8988T (cell line): Measurements from ENCODE around the gene KMT5B.

ENCODE experiments used
- DNase-seq: peaks from one replicate; pipeline ENCODE4 v3.0.0; 2011

The KMT5B gene

DNA sequence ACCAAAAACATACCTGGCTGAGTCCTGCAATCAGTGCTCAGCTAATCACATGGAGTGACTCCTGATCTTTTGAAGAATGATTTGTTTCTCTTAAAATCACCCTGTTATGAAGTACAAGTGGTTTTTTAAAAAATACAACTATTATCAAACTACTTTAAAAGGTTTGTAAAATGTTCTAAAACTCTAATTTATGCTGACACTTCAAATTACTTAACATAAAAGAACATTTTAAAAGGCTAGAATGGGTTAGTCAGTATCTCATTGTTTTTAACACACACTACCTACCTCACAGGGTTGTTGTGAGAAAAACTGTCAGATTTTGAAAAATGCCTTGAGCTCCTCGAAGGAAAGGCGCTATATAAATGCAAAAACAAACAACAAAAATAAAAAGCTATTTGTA lies 33.2 kb downstream of the KMT5B start:
- DNase-seq: no peak

DNA sequence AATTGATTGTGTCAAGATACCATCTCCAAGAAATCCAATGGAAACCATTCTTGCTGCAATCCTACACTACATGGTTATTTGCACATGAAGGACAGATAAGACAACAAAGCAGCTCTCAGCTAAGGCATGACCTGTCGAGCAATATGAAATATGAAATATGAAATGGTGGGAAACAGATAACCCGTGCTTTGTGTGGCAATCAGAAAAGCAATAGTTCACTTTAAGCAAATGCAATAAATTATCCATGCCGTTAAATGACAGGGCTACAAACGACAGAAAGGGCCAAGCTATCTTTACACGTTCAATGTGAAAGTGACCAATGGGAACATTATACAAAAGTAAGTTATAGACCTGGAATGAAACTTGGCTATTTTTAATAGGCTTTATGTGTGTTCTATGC lies 35.2 kb downstream of the KMT5B start:
- no peak for DNase-seq

DNA sequence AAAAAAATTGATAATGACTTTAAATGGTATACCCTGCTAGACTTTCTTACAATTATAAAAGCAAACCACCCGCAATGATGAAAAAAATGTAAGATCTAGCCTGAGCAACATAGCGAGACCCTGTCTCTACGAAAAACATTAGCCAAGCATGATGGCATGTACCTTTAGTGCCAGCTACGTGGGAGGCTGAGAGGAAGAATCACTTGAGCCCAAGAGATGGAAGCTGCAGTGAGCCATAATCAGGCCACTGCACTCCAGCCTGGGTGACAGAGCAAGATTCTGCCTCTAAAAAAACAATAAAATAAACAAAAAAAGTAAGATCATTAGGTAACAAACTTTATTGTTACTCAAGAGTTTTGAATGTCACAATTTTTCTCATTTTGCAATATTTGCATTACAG lies 39.2 kb downstream of the KMT5B start:
- no peak for DNase-seq

DNA sequence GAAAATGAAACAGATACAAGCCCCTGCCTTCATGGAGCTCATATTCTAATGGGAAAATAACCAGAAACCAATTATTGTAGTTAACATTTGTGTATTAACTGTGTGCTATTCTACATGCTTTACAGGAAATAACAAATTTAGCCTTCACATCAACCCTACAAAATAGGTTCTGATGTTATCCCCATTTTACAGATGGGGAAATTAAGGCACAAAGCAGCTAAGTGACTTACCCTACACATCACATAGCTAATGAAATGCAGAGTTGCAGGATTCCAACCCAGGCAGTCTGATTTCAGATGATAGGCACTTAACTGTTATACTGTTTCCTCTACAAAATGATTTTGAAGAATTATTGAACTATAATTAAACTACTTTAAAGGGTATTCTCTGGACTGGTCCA lies 43.7 kb downstream of the KMT5B start:
- no peak for DNase-seq

DNA sequence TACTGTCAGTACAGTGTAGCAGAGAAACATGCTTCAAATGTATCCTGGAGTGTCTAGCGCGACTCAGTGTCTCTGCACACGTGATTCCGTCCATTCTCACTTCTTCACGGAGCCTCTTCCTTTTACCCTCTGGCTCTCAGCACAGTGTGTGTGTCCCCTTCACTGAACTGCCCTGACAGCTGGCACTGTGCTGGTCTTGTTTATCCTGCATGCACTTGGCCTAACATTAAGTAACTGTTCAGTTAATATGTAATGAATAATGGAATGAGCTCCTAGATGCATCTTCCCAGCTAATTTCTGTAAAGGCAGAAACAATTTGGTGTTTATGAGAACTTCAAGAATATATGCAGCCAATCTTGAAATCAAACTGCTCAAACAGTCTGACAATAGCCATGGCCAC lies 44.4 kb downstream of the KMT5B start:
- no peak for DNase-seq

DNA sequence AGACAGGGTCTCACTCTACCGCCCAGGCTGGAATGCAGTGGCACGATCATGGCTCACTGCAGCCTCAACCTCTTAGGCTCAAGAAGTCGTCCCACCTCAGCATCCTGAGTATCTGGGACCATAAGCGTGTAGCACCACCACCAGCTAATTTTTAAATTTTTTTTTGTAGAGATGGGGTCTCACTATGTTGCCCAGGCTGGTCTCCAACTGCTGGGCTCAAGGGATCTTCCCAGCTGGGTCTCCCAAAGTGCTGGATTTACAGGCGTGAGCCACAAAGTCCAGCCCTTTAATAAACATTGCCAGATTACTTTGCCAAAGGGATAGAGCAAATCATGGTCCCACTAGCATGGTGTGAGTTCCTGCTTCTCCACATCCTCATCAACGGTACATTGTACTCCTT lies 45.6 kb downstream of the KMT5B start:
- no peak for DNase-seq

DNA sequence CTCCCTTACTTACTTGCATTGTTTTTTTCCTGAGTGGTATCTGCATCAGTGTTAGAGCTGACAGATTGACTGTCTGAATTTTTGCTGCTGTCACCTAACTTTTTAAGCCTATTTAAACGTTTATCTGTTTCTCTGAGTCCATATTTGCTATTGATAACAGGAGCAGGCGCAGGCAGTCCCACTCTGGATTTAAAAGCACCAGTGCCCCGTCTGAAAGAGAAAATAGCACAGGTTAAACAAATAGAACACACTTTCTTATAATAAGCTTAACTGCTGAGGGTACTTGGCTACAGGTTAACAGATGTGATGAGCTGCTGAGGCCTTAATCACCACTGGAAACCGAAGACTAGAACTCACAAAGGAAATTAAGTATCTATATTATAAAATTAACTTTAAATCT lies 46.1 kb downstream of the KMT5B start:
- no peak for DNase-seq

DNA sequence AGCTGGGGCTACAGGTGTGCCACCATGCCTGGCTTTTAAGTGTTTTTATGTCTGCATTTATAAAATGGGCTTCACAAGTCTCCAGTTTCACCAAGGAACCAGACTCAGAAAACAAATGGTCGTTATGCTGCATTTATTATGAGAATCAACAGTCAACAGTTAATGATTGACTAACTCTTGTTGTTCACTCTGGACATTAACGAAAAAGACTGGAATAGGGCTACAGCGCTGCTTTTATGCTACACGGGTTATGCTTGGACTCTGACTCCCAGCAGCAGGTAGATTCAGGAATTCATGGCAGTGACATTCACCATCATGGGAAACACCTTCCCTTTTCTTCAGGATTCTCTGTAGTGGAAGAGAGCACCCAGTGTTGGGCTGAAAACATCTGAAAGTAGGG lies 47.5 kb downstream of the KMT5B start:
- no peak for DNase-seq

DNA sequence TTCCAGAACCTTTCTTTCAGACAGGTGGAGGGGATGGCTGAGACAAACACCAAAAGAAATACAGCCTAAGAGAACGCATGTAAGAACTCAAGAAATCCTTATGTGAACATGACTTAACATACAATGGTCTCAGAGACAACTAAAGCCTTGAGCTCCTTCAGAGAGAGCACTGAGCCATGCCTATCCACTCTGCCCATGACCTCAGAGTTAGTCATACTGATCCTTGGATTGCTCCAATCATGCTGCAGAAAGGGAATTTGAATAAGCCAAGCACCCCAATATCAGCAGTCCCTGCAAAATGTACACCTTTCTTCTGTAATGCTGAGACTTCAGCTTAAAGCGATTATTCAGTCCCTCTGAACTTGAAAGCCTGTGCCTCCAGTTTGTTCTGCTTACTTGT lies 48.7 kb downstream of the KMT5B start:
- DNase-seq: no peak

DNA sequence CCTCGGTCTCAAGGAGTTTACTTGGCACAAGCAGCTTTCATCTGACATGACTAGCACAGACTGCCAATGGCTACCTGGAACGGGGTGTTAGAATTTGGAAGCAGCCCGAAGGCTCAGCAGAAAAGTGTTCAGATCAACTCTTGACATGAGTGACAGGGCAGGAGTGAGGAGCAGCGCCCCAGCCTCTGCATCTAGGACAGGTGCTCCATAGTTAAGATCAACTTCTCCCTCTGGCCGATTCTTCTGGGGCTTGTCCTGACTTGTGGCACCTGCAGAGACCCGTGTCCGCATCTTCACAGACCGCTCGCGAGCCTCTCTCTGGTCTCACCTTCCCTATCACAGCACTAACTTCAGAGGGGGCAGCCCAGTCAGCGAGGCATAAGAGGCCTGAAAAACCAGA lies 49.4 kb downstream of the KMT5B start:
- no peak for DNase-seq

DNA sequence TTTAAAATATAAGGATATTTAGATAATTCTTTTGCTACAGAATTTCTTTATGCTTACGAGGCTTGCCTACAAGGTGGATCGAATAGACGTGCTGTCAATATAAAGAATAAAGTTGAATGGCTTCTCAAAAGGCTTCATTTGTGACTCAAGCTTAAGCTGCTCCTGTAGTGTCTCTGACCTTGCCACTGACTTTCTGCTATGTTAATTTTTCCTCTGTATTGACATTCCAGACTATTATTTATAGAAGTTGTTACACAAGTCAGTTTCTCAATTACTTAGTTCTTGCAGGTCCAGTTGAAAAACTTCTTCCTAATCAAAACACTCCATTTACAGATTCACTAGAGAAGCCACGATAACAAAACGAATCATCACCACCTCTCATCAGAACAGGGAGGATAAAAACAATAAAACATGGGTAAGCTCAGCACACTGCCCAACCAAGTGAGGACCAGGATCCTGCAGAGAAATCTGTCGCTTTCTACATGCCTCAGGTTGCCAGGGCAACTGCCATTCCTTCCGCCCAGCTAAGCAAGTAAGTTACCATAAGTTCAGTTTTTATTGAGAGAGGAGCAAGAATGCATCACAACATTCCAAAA lies 52.9 kb downstream of the KMT5B start:
- no peak for DNase-seq

DNA sequence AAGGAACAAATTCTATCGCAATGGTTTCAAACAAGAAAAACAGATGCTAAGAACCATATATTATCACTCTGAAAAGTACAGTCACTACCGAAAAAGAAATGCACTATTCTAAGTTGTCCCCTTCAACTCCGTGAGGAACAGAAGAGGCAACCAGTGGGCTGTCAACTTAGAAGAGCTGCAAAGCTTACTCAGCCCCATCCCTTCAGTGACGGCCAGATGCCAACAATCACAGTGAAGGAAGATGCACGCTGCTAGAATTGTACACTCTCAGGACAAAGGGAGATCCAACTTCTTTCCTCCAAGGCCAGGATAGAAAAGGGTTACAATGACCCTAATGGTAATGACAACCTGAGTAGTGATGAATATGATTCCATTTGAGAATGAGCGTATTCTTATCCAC lies 53.4 kb downstream of the KMT5B start:
- no peak for DNase-seq

DNA sequence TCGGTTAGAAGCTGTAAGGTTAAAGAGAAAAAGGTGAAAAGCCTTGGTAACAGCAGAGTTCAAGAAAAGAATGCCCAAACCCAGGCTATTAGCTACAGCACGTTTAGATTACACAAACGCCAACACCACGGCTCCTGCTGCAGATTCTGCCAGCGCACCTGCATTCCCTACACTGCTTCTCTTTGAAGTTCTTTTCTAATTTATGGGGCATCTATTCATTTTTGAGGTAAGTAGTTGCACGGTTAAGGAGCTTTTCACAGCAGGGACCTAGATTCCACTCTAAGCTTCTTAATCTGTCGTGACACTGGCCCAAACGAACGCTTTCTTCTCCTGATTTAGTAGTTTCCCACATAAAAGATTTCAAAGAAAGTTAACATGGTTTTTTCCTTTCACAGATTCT lies 53.9 kb downstream of the KMT5B start:
- DNase-seq: no peak

DNA sequence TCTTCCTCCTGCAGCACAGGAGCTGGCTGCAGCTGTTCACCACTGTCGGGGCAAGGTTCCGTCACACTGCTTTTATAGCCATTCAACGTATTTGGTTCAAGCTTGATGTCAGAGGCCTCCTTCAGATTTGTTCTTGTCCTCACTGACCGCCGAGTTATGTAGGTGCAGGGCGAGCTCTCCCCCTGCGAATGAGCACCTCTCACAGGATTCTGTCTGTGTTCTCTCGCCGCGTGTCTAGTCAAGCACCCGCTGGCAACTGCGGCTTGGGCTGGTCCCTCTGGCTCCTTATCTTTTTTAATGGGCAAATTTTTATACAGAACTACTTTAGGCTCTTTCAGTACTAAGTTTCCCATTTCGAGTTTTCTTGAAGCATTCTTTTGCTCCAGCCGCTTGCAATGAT lies 54.5 kb downstream of the KMT5B start:
- DNase-seq: no peak

DNA sequence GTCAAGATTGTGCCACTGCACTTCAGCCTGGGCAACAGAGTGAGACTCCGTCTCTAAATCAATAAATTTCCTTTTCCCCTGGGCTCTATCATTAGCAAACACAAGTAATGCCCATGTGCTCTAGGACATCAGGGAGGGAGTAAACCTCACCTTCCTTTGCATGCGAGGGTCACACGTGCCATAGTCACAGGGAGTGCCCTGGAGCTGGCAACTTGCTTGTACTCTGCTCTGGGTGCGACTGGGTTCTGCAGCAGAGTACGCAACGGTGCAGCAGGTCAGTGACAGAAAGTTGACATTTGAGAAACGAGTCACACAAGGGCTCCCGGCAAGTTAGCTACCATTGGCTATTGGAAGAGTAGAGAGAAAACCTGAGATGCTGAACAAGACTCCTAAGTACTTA lies 59.4 kb downstream of the KMT5B start:
- no peak for DNase-seq

DNA sequence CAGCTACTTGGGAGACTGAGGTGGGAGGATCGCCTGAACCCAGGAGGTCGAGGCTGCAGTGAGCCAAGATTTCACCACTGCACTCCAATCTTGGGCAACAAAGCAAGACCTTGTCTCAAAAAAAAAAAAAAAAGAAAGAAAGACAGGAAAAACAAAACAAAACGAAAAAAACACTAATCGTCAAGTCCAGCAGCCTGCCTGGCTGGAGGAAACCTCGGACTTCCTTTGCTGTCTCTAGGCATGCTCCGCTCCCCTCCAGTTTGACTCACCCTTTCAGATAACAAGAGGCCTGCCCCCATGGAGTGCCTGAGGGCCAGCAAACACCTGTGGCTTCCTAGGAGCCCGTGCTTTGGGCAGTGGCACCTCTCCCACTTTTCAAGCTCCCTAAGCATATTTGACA lies 63.1 kb downstream of the KMT5B start:
- peak; percentile 56 for DNase-seq

DNA sequence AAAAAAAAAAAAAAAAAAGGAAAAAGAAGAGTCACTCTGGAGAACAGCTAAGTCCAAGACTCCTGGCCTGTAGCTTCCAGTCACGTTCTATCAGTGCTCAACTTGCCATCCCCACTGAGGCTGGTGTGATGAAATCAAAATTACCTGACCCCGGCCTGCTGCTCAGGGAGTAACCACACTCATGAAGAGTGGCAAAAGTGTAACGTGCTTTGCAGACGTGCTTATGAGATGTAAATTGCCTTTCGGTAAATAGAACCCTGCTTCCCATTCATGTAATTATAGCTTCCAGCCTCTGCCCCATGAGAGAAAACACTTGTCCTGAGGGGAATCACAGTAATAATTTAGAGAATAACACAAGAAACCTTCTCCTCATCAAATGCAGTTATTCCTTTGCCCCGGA lies 63.7 kb downstream of the KMT5B start:
- DNase-seq: no peak

DNA sequence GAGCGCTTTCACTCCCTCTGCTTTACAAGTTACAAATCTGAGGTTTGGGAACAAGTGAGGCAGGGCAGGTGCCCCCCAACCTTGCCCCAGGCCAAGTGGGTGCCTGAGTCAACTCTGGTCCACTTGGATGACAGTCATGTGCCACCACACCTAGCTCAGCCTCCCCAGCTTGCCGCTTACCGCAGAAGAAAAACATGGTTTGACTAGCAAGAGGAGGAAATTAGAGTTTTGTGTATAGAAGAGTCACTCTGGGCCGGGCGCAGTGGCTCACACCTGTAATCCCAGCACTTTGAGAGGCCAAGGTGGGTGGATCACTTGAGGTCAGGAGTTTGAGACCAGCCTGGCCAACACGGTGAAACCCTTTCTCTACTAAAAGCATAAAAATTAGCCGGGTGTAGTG lies 64.2 kb downstream of the KMT5B start:
- no peak for DNase-seq

DNA sequence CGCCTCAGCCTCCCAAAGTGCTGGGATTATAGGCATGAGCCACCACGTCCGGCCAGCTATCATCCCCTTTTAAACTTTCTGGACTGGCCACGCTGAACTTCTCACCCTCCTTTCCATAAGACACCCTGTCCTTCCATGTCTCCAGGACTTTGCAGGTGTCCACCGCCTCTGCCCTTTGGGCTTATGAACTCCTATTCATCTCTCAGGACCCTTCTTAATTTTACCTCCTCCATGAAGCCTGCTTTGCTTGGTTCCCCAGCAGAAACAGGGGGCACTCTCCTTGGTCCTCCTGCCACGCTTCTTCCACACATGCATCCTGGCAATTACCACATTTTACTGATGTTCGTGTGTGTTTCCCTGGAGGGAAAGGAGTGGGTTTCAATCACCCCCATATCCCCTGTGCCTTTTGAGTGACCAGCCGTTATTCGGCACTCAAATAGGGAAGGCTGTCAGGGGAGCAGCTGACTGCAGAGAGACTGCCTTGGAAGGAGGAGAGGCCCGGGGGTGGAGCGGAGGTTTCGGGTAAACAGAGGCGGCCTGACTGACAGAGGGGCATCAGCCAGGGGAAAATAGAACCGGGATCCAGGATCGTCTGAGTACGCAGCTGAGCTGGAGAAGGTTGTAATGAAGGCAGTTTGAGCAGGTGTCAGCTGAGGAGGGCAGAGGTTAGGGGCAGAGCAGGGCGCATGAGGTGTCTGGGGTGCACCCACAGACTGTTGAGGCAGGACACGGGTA lies 64.9 kb downstream of the KMT5B start:
- DNase-seq: no peak

DNA sequence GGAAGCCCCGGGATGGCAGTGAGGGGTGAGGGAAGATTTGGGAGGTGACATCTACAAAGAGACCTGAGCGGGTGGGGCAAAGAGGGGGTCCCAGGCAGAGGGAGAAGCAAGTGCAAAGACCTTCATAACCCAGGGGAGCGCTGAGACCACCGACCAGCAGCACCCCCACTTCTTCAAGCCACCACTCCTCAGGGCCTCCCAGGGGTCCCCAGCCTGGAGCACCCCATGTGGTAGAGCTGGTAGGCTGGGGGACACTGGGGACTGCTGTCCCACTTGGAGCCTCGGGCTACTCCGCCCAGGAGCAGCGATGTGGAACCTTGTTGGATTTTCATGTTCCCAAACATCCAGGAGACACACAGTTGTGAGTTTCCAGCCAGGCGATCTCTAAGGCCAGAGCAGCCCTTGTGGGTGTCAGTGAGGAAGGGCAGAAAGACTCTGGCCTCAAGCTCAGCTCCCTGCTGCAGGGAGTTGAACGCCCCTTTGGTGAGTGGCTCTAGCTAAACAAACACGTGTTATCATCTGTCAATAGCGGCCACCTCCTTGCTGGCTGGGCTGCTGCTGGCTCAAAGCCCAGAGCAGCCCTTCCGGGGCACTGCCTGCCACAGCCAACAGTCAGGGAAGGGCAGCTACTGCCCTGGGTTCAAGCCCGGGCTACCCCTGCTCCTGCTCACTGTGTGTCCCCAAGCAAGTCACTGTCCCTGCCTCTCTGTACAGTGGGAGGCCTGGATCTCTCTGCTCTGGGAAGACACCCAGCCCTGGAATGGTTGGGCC lies 66.2 kb downstream of the KMT5B start:
- DNase-seq: peak; percentile 51

DNA sequence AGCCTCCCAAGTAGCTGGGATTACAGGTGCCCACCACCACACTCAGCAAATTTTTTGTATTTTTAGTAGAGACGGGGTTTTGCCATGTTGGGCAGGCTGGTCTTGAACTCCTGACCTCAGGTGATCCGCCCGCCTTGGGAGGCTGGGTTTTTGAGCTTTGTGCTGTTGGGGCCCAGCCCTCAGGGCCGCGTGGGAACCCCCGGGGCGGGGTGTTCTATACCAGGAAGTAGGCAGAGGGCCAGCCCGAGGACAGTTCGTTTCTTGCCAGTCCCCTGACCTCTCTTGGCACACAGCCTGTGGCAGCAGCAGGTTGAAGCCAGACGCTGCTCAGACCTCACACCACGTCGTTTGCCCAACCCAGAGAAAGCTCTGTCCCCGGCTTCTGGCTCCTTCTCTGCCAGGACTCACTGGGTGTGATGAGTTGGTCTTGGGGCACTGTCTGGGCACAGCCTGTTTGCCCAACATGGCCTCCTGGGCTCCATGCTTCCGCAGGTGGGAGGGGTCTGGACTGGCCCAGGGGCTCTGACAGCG lies 67.0 kb downstream of the KMT5B start:
- DNase-seq: no peak

DNA sequence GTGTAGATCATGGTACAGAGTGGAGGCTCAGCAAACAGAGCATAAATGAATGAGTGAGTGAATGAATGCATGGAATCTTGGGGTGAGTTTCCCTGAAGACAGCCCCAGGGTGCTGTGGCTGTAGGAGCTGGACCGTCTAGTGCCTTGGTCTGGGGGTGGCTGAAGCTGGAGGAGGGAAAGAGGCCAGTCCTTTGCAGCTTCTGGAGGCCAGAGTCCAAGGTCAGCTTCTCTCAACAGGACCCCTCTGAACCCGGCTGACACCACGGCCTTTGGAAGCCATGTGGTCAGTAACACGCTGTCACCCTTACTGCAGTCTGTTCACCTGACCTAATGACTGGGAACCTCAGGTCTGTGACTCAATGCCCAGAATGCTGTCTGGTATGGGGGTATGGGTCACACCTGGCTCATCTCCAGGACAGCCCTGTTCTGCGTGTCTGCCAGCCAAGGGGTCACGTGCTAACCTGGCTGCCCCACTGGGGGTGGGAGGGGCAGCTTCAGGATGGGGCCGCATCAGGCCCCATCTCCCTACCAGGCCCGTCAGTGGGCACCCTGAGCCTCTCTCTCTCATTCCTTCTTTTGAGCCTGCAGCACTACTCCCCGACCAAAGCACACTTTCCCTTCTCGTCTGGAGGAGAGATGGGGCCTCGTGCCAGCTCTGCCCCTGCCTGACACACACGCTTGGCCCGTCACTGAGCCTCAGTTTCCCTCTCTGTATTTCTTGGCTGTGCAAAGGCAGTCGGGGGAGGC lies 67.8 kb downstream of the KMT5B start:
- no peak for DNase-seq

DNA sequence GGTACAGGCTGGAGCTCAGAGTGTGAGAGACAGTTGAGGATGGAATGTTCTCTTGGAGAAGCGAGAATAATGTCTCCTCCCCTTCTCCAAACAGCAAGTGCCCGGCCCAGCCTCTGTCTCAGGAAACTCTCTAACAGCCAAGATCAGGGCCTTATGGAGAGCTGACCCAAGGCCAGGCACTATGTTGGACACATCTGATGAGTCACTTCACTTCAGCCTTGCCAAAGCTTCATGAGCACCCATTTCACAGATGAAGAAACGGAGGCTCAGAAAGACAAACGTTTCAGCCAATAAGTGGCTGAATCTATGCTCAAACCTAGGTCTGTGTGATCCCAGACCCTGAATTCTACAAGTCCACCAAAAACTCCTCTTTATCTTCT lies 69.8 kb downstream of the KMT5B start:
- DNase-seq: no peak
